Activated CD4-positive, alpha-beta T cell treated with anti-CD3 and anti-CD28 coated beads, Interleukin-2, Interleukin-4, amounts not matched to agents 100 ng/mL and 50 ng/mL, durations not matched to agents 16 hours and 8 hours (primary cell): ENCODE data around the gene TBC1D3K.
"Not testable (repeated sequence)": the region's sequence is repeated elsewhere in the genome, so short reads cannot be mapped to it uniquely, and the experiment has no call there.

Experiments used
- DNase-seq: peaks from one replicate; pipeline ENCODE4 v3.0.0-alpha.2; 2020; ENCODE audit warnings: low spot score

Gene TBC1D3K

GRCh38 chr17:37924115-37924514 lies at the start of gene TBC1D3K:
TBC1D3K (plus strand) TSS chr17:37924415; CDS start chr17:37926000, 1,585 bp downstream.
- not testable (repeated sequence) for DNase-seq

- DNase-seq, result no peak
These were observed 39.7 kb upstream of the TBC1D3K start for GRCh38 chr17:37884516-37884915.

- no peak for DNase-seq
These were observed 39.1 kb upstream of the TBC1D3K start for GRCh38 chr17:37885136-37885535.

- DNase-seq, result no peak
These were observed 35.3 kb upstream of the TBC1D3K start for GRCh38 chr17:37888881-37889280.

- not testable (repeated sequence) for DNase-seq
These were observed 27.3 kb upstream of the TBC1D3K start for GRCh38 chr17:37896961-37897360.
